ENCODE measurements around the gene SLC1A6. TPM values are rescaled to one million over a fixed set of nuclear protein-coding genes. Genes with fewer than 3 reads are reported as not detected.

SLC1A6 gene
- total and polyA plus RNA-seq, 4 donors, result not detected

DNA sequence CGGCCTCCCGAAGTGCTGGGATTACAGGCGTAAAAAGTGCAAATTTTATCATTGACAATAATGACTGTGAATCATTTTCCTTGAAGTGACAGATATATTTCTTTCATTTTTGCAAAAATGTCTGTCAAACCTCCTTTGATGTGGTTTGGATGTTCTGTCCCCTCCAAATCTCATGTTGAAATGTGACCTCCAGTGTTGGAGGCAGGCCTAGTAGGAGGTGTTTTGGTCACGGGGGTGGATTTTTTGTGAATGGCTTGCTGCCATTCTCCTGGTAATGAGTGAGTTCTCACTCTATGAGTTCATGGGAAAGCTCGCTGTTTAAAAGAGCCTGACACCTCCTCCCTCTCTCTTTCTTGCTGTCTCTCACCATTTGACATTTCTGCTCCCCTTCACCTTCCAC is 5.5 kb upstream of the SLC1A6 start (continued):
- TF ChIP-seq, protein P1, sequence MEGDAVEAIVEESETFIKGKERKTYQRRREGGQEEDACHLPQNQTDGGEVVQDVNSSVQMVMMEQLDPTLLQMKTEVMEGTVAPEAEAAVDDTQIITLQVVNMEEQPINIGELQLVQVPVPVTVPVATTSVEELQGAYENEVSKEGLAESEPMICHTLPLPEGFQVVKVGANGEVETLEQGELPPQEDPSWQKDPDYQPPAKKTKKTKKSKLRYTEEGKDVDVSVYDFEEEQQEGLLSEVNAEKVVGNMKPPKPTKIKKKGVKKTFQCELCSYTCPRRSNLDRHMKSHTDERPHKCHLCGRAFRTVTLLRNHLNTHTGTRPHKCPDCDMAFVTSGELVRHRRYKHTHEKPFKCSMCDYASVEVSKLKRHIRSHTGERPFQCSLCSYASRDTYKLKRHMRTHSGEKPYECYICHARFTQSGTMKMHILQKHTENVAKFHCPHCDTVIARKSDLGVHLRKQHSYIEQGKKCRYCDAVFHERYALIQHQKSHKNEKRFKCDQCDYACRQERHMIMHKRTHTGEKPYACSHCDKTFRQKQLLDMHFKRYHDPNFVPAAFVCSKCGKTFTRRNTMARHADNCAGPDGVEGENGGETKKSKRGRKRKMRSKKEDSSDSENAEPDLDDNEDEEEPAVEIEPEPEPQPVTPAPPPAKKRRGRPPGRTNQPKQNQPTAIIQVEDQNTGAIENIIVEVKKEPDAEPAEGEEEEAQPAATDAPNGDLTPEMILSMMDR (IDR thresholded peaks at IDR 0.05; ENCODE audit: low read depth, low read length, missing input control), result no peak
- TF ChIP-seq TAF1 (conservative IDR thresholded peaks at IDR 0.05) (no peak), EGR1 (IDR thresholded peaks at IDR 0.05; ENCODE audit: low read depth in 2 of 2) (no peak)

DNA sequence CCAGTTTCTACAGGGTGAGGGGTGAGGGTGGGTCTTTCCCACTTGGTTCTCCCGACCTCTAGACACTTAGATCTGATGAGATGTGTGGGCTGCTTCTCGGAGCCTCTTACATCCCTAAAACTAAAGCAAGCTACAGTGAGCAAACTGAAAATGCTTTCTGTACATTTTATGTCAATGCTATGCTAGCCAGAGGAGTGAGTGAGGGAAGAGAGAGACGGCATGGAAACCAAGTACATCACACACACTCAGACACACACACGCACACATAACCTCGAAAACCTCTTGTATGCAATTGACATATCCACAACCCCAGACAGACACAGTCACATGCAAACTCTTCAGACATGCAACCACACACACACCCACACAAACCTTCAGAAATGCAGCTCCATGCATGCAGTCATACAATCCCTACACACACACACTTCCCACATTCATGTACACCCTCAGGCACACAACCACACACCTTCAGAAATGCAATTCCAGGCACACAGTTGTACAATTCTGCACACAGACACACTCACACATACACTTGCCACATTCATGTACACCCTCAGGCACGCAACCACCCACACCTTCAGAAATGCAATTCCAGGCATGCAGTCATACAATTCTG is 1.4 kb downstream of the SLC1A6 start:
- 63% methylated on average over 6 of the region's 6 CpGs for WGBS
- peaks cover 0 to 17% (median 3%) of the 10 kb centered on the region in 4 donors for H3K27me3 ChIP-seq (ENCODE audit: control insufficient read depth in 4 of 4, insufficient read depth in 4 of 4, low read length in 3 of 4)

More for the DNA sequence above, 1.4 kb downstream of the SLC1A6 start:
- no peak overlapping the region for H3K27ac ChIP-seq (ENCODE audit: low read depth in 1 of 2, low read length in 2 of 2)
- H3K4me3 ChIP-seq (ENCODE audit: low read depth in 1 of 3, low read length in 3 of 3), result no peak overlapping the region
- H3K36me3 ChIP-seq (ENCODE audit: control insufficient read depth in 4 of 4, insufficient read depth in 3 of 4, low read depth in 1 of 4, low read length in 3 of 4), result no peaks in the 10 kb centered on the region
- TF ChIP-seq EGR1 (IDR thresholded peaks at IDR 0.05; ENCODE audit: low read depth in 2 of 2) (no peak), JUND (IDR thresholded peaks at IDR 0.05) (no peak), FOXA2 (IDR thresholded peaks at IDR 0.05) (no peak), HNF4A (conservative IDR thresholded peaks at IDR 0.05) (no peak), REST (IDR thresholded peaks at IDR 0.05) (no peak), RAD21 (IDR thresholded peaks at IDR 0.05) (no peak), FOXA1 (IDR thresholded peaks at IDR 0.05) (no peak), YY1 (IDR thresholded peaks at IDR 0.05) (no peak), SP1 (IDR thresholded peaks at IDR 0.05) (no peak), NR2F2 (IDR thresholded peaks at IDR 0.05) (no peak), HNF4G (IDR thresholded peaks at IDR 0.05) (no peak), ATF3 (IDR thresholded peaks at IDR 0.05) (no peak), RXRA (IDR thresholded peaks at IDR 0.05) (no peak), GABPA (IDR thresholded peaks at IDR 0.05 in 1 of 2, conservative IDR thresholded peaks at IDR 0.05 in 1 of 2) (no peak)
- TF ChIP-seq, protein P1 (IDR thresholded peaks at IDR 0.05; ENCODE audit: low read depth, low read length, missing input control), result no peak
- TF ChIP-seq, protein P2, sequence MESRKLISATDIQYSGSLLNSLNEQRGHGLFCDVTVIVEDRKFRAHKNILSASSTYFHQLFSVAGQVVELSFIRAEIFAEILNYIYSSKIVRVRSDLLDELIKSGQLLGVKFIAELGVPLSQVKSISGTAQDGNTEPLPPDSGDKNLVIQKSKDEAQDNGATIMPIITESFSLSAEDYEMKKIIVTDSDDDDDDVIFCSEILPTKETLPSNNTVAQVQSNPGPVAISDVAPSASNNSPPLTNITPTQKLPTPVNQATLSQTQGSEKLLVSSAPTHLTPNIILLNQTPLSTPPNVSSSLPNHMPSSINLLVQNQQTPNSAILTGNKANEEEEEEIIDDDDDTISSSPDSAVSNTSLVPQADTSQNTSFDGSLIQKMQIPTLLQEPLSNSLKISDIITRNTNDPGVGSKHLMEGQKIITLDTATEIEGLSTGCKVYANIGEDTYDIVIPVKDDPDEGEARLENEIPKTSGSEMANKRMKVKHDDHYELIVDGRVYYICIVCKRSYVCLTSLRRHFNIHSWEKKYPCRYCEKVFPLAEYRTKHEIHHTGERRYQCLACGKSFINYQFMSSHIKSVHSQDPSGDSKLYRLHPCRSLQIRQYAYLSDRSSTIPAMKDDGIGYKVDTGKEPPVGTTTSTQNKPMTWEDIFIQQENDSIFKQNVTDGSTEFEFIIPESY (IDR thresholded peaks at IDR 0.05), result no peak
- H3K4me1 ChIP-seq (ENCODE audit: control insufficient read depth in 4 of 4, insufficient read depth in 4 of 4, low read length in 3 of 4), result peaks cover 0 to 2% (median 0%) of the 10 kb centered on the region in 4 donors
- H3K9me3 ChIP-seq (ENCODE audit: control insufficient read depth in 4 of 4, low read length in 3 of 4), result no peaks in the 10 kb centered on the region
- no peak for DNase-seq (ENCODE audit: low spot score)
- H3K9ac ChIP-seq (ENCODE audit: low read depth in 1 of 2, low read length in 2 of 2), result no peak overlapping the region
